Pancreas (tissue), 10 donors: ENCODE data around the gene AGO3. TPM values are rescaled to one million over a fixed set of nuclear protein-coding genes. Genes with fewer than 3 reads are reported as not detected.
A peak's percentile ranks its signal among the peaks of the same experiment; 100 is the strongest.
"Not testable (repeated sequence)": the region's sequence is repeated elsewhere in the genome, so short reads cannot be mapped to it uniquely, and the experiment has no call there.

Experiments
- ATAC-seq, 4 donors: fragments of 200-7000 bp; cut with Tn5 transposase; one replicate each; pipeline versions ENCODE4 v1.8.0 to v1.9.1; 2020; ENCODE audit warnings: mild to moderate bottlenecking in 4 of 4, moderate library complexity in 4 of 4
- DNase-seq, 6 donors: peaks; one replicate each; pipeline ENCODE4 v3.0.0-alpha.2; 2020
- FAIRE-seq: peaks from 2 replicates; lab custom pipeline; 2012; peaks lifted over from hg19 to GRCh38; lab: Jason Lieb, UNC
- H3K27ac ChIP-seq, 4 donors: fragments of 200-600 bp; sonication (generic); 1 replicate in 3 of 4; 2 replicates in 1 of 4; pipeline versions ENCODE4 v1.5.0 to v1.8.0; 2020
- H3K27me3 ChIP-seq, 4 donors: fragments of 200-600 bp; one replicate each; pipeline ENCODE4 v1.8.0; 2021
- H3K36me3 ChIP-seq, 3 donors: fragments of 200-600 bp; sonication (generic) in 1 of 3; one replicate each; pipeline versions ENCODE4 v1.5.0 to v1.8.0; 2020 to 2021
- H3K4me1 ChIP-seq, 3 donors: fragments of 200-600 bp; one replicate each; pipeline ENCODE4 v1.8.0; 2021
- H3K4me3 ChIP-seq, 4 donors: fragments of 200-600 bp; sonication (generic) in 2 of 4; one replicate each; pipeline versions ENCODE4 v1.5.0 to v1.8.0; 2020 to 2021
- H3K9me3 ChIP-seq, 4 donors: fragments of 200-600 bp; one replicate each; pipeline ENCODE4 v1.8.0; 2021
- CTCF ChIP-seq, 4 donors: fragments of 200-600 bp; sonication (generic) in 3 of 4; IDR thresholded peaks; one replicate each; pipeline versions ENCODE4 v1.5.0 to v1.8.0; 2021; ENCODE audit warnings: antibody characterized with exemption in 4 of 4
- WGBS, 2 donors: extraction: QIAGEN DNeasy Blood & Tissue Kit; methylation state at CpG; one replicate each; pipeline ENCODE4 v1.1.7; 2013; 5-methylcytosine and 5-hydroxymethylcytosine counted together
- intact Hi-C, 3 donors: fragments of 100-400 bp; cut with DNase I; formaldehyde crosslinking; loops; one replicate each; pipeline versions ENCODE4 v1.11.1 to v1.14.2; 2022
- polyA plus RNA-seq, 2 donors: library from polyadenylated mRNA; stranded (reverse); fragments of 200-250 nt; gene quantifications; one replicate each; pipeline ENCODE4 v1.2.3, GENCODE V29; 2013
- total RNA-seq, 6 donors: library from RNA; stranded (reverse); fragmentation: NEBNext Ultra II Directional in 4 of 6; extraction: Animal tissue kit (Norgen Biotek cat#: 25700) in 4 of 6; gene quantifications; one replicate each; pipeline versions ENCODE4 v1.2.1 to v1.2.4, GENCODE V29; 2021 to 2023
- donor health status: healthy with polysubstance abuse.
- donor health status: DM: no; HTN: no; CAD: no; lungs with moderate emphysema.
- donor health status: DM: no; HTN: no; CAD: no.
- donor health status: control.
- donor health status: control.
- donor health status: Bipolar disorder and iron deficiency.
- donor health status: DM: yes; HTN: yes; CAD: no.
- donor health status: DM: no; HTN: no; CAD: no.
- donor health status: DM: no; HTN: no; CAD: no.
- donor health status: DM: yes; HTN: yes; CAD: no.

The AGO3 gene
- total and polyA plus RNA-seq, 8 donors = 2.2 to 16.6 (median 9.5) TPM

GRCh38 chr1:36023098-36023769, 92.3 kb downstream of the AGO3 start:
- FAIRE-seq (no peak), DNase-seq (no peak), ATAC-seq (peak in 2 of 4 donors; percentile 40 to 68)
- no peaks in the 10 kb centered on the region for H3K9me3 ChIP-seq
- TF ChIP-seq CTCF (IDR thresholded peaks at IDR 0.05) = no peak
- WGBS, 2 donors = 58 to 59% methylated on average over 5 of the region's 5 CpGs
- no peak overlapping the region for H3K27ac ChIP-seq
- intact Hi-C loops = no loop called here
- H3K4me1 ChIP-seq = no peaks in the 10 kb centered on the region
- H3K4me3 ChIP-seq = no peak overlapping the region
- peaks cover 0 to 9% (median 3%) of the 10 kb centered on the region in 3 donors for H3K36me3 ChIP-seq
- H3K27me3 ChIP-seq = no peaks in the 10 kb centered on the region

GRCh38 chr1:36024024-36024423, 93.1 kb downstream of the AGO3 start:
- ATAC-seq, intact Hi-C loops, H3K9me3 ChIP-seq, DNase-seq, H3K4me1 ChIP-seq, H3K27me3 ChIP-seq, FAIRE-seq, H3K4me3 ChIP-seq, H3K36me3 ChIP-seq, H3K27ac ChIP-seq: not testable (repeated sequence)
- 93 to 96% methylated on average over 3 of the region's 3 CpGs for WGBS, 2 donors

- Histone ChIP-seq H3K27ac (no peak overlapping the region), H3K4me3 (no peak overlapping the region), H3K4me1 (no peaks in the 10 kb centered on the region), H3K27me3 (no peaks in the 10 kb centered on the region), H3K9me3 (no peaks in the 10 kb centered on the region), H3K36me3 (peaks cover 0 to 9% (median 0%) of the 10 kb centered on the region in 3 donors)
- FAIRE-seq = no peak
- no peak for TF ChIP-seq CTCF (IDR thresholded peaks at IDR 0.05)
- intact Hi-C loops = no loop called here
- DNase-seq = no peak
- ATAC-seq = no peak
- WGBS, 2 donors = 96 to 100% methylated on average over 1 of the region's 1 CpG
These were observed 93.9 kb downstream of the AGO3 start for GRCh38 chr1:36024847-36025246.

- TF ChIP-seq CTCF (IDR thresholded peaks at IDR 0.05) = no peak
- Histone ChIP-seq H3K36me3 (peaks cover 0 to 9% (median 0%) of the 10 kb centered on the region in 3 donors), H3K27ac (no peak overlapping the region), H3K27me3 (no peaks in the 10 kb centered on the region), H3K9me3 (no peaks in the 10 kb centered on the region), H3K4me1 (no peaks in the 10 kb centered on the region), H3K4me3 (no peak overlapping the region)
- DNase-seq (no peak), ATAC-seq (no peak), FAIRE-seq (no peak)
- WGBS, 2 donors = 97 to 100% methylated on average over 3 of the region's 3 CpGs
- intact Hi-C loops = no loop called here
These were observed 96.9 kb downstream of the AGO3 start for GRCh38 chr1:36027766-36028165.

- H3K9me3 ChIP-seq = no peaks in the 10 kb centered on the region
- DNase-seq = no peak
- no peaks in the 10 kb centered on the region for H3K4me1 ChIP-seq
- H3K27me3 ChIP-seq = no peaks in the 10 kb centered on the region
- peaks cover 0 to 9% (median 0%) of the 10 kb centered on the region in 3 donors for H3K36me3 ChIP-seq
- FAIRE-seq = no peak
- ATAC-seq = no peak
- no peak overlapping the region for H3K27ac ChIP-seq
- TF ChIP-seq CTCF (IDR thresholded peaks at IDR 0.05) = no peak
- intact Hi-C loops = no loop called here
- no peak overlapping the region for H3K4me3 ChIP-seq
- 96 to 98% methylated on average over 2 of the region's 2 CpGs for WGBS, 2 donors
These were observed 100.5 kb downstream of the AGO3 start for GRCh38 chr1:36031441-36031840.
